GM12873 (cell line): Measurements from ENCODE around the gene EXOSC2.

Experiments used
- TF ChIP-seq, protein P1 (sequence below): IDR thresholded peaks from 2 replicates; pipeline ENCODE4 v1.5.1; 2012; ENCODE audit warnings: low read depth, mild to moderate bottlenecking, moderate library complexity, low read length, control low read depth; ENCODE audit not compliant: insufficient read depth; ENCODE audit errors: missing control alignments

The EXOSC2 gene

GRCh38 chr9:130681769-130682420 is 11.7 kb upstream of the EXOSC2 start:
- TF ChIP-seq, protein P1, sequence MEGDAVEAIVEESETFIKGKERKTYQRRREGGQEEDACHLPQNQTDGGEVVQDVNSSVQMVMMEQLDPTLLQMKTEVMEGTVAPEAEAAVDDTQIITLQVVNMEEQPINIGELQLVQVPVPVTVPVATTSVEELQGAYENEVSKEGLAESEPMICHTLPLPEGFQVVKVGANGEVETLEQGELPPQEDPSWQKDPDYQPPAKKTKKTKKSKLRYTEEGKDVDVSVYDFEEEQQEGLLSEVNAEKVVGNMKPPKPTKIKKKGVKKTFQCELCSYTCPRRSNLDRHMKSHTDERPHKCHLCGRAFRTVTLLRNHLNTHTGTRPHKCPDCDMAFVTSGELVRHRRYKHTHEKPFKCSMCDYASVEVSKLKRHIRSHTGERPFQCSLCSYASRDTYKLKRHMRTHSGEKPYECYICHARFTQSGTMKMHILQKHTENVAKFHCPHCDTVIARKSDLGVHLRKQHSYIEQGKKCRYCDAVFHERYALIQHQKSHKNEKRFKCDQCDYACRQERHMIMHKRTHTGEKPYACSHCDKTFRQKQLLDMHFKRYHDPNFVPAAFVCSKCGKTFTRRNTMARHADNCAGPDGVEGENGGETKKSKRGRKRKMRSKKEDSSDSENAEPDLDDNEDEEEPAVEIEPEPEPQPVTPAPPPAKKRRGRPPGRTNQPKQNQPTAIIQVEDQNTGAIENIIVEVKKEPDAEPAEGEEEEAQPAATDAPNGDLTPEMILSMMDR = no peak

GRCh38 chr9:130682421-130683121 is 11.0 kb upstream of the EXOSC2 start:
- TF ChIP-seq, protein P1 = peak; percentile 70

DNA sequence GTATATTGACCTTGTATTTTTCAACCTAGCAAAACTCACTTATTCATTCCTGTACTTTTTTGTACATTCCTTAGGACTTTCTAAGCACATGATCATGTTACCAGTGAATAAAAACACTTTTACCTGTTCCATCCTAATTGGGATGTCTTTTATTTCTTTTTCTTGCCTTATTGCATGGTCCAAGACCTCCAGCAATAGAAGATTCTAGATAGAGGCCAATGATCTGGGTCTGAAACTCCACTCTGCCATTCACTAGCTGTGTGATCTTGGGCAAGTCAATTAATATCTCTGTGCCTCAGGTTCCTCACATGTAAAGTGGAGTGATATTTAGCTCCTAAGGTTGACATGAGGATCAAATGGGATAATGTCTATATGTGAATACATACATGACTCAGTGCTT is 8.5 kb upstream of the EXOSC2 start:
- TF ChIP-seq, protein P1 = no peak

DNA sequence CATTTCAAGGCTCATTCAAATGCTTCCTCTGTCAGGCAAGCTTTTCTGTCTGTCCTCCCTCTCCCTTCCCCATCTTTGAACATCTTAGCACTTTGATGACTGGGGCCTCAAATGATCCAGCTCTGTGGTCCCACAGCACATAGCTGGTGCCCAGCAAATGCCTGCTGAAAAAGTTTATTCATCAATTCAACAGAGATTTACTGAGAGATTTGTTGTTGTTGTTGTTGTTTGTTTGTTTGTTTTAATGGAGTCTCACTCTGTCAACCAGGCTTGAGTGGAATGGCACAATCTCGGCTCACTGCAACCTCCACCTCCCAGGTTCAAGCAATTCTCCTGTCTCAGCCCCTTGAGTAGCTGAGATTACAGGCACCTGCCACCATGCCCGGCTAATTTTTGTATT is 6.0 kb upstream of the EXOSC2 start:
- TF ChIP-seq, protein P1 = no peak

DNA sequence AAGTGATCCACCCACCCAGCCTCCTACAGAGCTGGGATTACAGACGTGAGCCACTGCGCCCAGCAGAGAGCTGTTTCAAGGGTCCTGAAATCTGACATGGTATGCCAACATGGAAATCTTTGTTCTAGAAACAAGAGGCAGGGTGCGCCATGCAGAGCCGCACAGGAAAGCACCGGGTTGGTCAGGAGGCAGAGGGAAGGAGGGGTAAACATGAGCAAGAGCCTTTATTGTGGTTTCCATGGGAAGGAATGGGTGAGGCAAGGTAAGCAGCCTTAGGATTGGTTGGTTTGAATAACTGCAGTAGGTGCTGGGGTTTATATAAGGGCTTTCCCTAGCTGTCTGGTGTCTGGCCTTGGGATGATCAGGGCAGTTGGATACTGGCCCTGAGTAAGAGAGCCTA is 5.5 kb upstream of the EXOSC2 start:
- TF ChIP-seq, protein P1 = no peak

GRCh38 chr9:130689572-130689936 is 4.0 kb upstream of the EXOSC2 start:
- TF ChIP-seq, protein P1 = no peak

DNA sequence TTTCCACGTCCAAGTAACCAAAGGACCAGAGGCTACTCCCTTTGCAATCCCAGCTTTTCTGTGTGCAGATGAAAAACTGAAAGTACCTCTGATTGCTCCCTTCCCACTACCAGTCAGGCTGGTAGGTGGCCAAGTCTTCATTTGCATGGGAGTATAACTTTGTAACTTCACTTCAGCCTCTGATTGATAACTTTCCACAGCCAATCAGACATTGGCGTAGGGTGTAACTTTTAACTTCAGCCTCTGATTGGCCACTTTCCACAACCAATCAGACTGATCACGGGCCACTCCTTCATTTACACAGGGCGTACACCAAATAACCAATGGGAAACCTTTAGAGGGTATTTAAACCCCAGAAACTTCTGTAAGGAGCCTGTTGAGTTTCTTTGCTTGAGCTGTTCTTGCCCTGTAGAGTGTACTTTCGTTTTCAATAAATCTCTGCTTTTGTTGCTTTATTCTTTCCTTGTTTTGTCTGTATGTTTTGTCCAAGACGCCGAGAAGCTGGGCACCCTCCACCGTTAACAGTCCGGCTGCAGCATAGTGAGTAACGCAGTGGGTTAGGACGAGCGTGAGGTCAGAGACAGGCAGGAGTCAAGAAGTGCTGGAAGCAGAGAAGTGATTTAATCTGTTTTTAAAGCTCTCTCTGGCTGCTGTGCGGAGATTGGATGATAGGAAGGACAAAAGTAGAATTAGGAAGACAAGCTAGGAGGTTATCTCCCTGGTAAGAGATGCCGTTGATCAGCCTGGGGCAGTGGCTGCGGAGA is 3.5 kb upstream of the EXOSC2 start:
- TF ChIP-seq, protein P1 = no peak
